Panc1 (cell line): Measurements from ENCODE around the gene HSPA4L. TPM values are rescaled to one million over a fixed set of nuclear protein-coding genes. Genes with fewer than 3 reads are reported as not detected.
A peak's percentile ranks its signal among the peaks of the same experiment; 100 is the strongest.

Source experiments
- ATAC-seq: fragments of 200-7000 bp; cut with Tn5 transposase; 2 replicates; pipeline ENCODE4 v1.9.1; 2020; ENCODE audit warnings: mild to moderate bottlenecking, moderate library complexity
- BruUV-seq: library from RNA; stranded (reverse); fragments of 400-500 nt; replicated peaks from 2 replicates; lab custom pipeline; 2021; lab: Mats Ljungman, UMichigan
- CTCF ChIA-PET: fragments of 300-600 bp; sonication (Branson Sonifier 250); formaldehyde crosslinking; loops from one replicate; lab custom pipeline; 2022; ENCODE audit warnings: antibody characterized with exemption; lab: Charles Lee
- POLR2A ChIA-PET: fragments of 300-600 bp; sonication (Branson Sonifier 250); formaldehyde crosslinking; loops from one replicate; lab custom pipeline; 2022; ENCODE audit warnings: antibody characterized with exemption; lab: Charles Lee
- DNase-seq: peaks from one replicate; pipeline ENCODE4 v3.0.0-alpha.2; 2010; ENCODE audit warnings: low read depth, low spot score
- H3K27ac ChIP-seq: 2 replicates; pipeline ENCODE4 v1.5.1; 2011; ENCODE audit warnings: mild to moderate bottlenecking, low read length, inconsistent platforms
- H3K27me3 ChIP-seq: fragments of 200-500 bp; sonication (Bioruptor generic); 2 replicates; pipeline ENCODE4 v1.6.0; 2014; ENCODE audit warnings: low read length, inconsistent platforms; ENCODE audit not compliant: control insufficient read depth, insufficient read depth
- H3K36me3 ChIP-seq: fragments of 200-500 bp; sonication (Bioruptor generic); 2 replicates; pipeline ENCODE4 v1.5.1; 2014; ENCODE audit warnings: inconsistent platforms, mild to moderate bottlenecking, low read length, moderate library complexity; ENCODE audit not compliant: control insufficient read depth, insufficient read depth
- H3K4me1 ChIP-seq: 2 replicates; pipeline ENCODE4 v1.5.1; 2011; ENCODE audit warnings: inconsistent platforms, mild to moderate bottlenecking, low read length, moderate library complexity; ENCODE audit not compliant: control insufficient read depth, insufficient read depth
- H3K4me3 ChIP-seq, 2 experiments: 2 replicates each; pipeline ENCODE4 v1.5.1; 2011 to 2012; ENCODE audit warnings: low read depth in 2 of 2, low read length in 2 of 2, mild to moderate bottlenecking in 2 of 2, inconsistent platforms in 1 of 2, moderate library complexity in 1 of 2
- H3K9me3 ChIP-seq: fragments of 200-500 bp; sonication (Bioruptor generic); 2 replicates; pipeline ENCODE4 v1.5.1; 2014; ENCODE audit warnings: low read depth, mild to moderate bottlenecking, inconsistent platforms, low read length, moderate library complexity; ENCODE audit not compliant: control insufficient read depth, insufficient read depth
- CTCF ChIP-seq: fragments of 450-650 bp; IDR thresholded peaks from 2 replicates; pipeline ENCODE4 v1.5.1; 2017; ENCODE audit warnings: mild to moderate bottlenecking
- POLR2AphosphoS5 ChIP-seq: IDR thresholded peaks from 2 replicates; pipeline ENCODE4 v1.6.1; 2012; ENCODE audit warnings: mild to moderate bottlenecking, low read depth, low read length, moderate library complexity
- REST ChIP-seq, 2 experiments: IDR thresholded peaks; 2 replicates each; pipeline ENCODE4 v1.6.1; 2011 to 2012; ENCODE audit warnings: low read depth in 2 of 2, control low read depth in 1 of 2, low read length in 1 of 2, mild to moderate bottlenecking in 1 of 2, moderate library complexity in 1 of 2; ENCODE audit not compliant: insufficient read depth in 1 of 2
- SIN3A ChIP-seq: IDR thresholded peaks from 2 replicates; pipeline ENCODE4 v1.6.1; 2012; ENCODE audit warnings: low read depth, mild to moderate bottlenecking, low read length, moderate library complexity, borderline replicate concordance; ENCODE audit not compliant: insufficient read depth
- TCF7L2 ChIP-seq: IDR thresholded peaks from 2 replicates; pipeline ENCODE4 v1.6.1; 2011; ENCODE audit warnings: mild to moderate bottlenecking, low read depth, low read length, inconsistent platforms
- in situ Hi-C: cut with HindIII; loops from 2 replicates; pipeline ENCODE4 v1.10.0; 2016; ENCODE audit warnings: low sequenced_read_pairs, low pct_unique_long_range_greater_than_20kb
- intact Hi-C: fragments of 100-400 bp; cut with micrococcal nuclease; formaldehyde crosslinking; loops from one replicate; pipeline ENCODE4 v1.10.0; 2022; ENCODE audit not compliant: unreplicated experiment
- total RNA-seq: library from RNA; stranded (reverse); gene quantifications from one replicate; pipeline ENCODE4 v1.2.1, GENCODE V29; 2021; ENCODE audit not compliant: unreplicated experiment

HSPA4L gene
- total RNA-seq, 1 experiment from 2014 or later: 21.5 TPM

DNA sequence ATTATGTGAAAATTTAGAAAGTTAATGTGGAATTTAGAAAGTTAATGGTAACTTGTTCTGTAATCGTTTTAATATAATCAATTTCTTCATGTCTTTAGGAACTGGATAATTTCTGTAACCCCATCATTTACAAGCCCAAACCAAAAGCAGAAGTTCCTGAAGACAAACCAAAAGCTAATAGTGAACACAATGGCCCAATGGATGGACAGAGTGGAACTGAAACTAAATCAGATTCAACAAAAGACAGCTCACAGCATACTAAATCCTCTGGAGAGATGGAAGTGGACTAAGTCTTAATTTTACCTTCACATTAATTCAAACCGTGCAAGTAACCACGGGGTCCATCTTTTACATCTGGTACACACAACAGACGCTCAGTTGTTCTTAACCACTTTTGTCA, 50.5 kb downstream of the HSPA4L start:
- TF ChIP-seq TCF7L2 (no peak), CTCF (no peak)
- no TSS peak for BruUV-seq
- no peaks in the 10 kb centered on the region for H3K9me3 ChIP-seq
- H3K27ac ChIP-seq: no peak overlapping the region
- in situ Hi-C loops: no loop called here
- DNase-seq (no peak), ATAC-seq (no peak)
- POLR2A ChIA-PET: no interaction called here
- H3K4me1 ChIP-seq: no peaks in the 10 kb centered on the region
- CTCF ChIA-PET: no interaction called here
- intact Hi-C loops: no loop called here
- H3K36me3 ChIP-seq: peaks cover 7% of the 10 kb centered on the region; the same call in 1 of the 2 replicates
- no peak overlapping the region for H3K4me3 ChIP-seq
- no peaks in the 10 kb centered on the region for H3K27me3 ChIP-seq

DNA sequence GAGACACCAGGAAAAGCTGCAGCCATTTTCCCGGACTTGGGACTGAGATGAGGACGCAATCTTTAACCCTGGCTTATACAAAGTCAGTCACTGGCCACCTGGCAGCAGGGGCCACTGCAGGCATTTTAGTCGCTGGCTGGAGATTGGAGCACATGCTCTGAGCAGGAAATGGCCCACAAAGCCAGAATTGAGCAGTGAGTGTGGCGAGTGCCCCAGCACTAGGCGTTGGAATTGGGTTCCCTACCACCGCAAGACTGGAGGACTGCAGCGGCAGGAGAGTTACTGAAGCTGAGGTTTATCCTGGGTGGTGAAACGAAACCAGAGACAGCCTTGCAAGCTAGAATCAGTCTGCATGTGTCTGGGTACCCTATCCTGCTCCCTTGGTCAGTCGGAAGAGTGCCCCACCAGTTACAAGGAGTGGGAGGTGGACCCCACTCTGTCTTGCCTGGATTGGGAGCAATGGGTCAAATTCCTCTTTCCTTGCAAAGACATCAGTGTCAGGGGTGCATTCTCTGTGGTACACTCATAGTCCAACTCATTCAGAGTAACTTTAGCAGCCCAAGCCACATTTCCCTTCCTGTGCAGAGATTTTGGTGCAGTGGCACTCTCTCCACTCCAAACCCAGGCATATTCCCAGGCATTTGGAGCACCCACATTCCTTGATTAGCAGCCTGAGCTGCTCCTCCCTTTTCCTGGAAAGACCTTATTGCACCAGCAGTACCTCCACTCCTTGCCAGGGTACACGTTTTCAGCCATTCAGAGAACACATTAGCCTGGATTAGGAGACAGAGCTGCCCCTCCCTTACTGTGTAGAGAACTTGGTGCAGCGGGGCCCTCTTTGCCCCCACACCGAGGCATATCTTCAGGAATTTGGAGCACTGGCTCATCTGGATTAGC, 61.8 kb downstream of the HSPA4L start:
- Histone ChIP-seq H3K27me3 (no peaks in the 10 kb centered on the region), H3K36me3 (no peaks in the 10 kb centered on the region), H3K4me3 (no peak overlapping the region), H3K27ac (no peak overlapping the region), H3K9me3 (no peaks in the 10 kb centered on the region), H3K4me1 (no peaks in the 10 kb centered on the region)
- POLR2A ChIA-PET: interaction anchor here (0.6 kb wide), 1 partner anchor 62 kb away, joined by 4 read pairs; the partner anchor contains the start of gene HSPA4L
- no peak for DNase-seq
- intact Hi-C loops (no loop called here), in situ Hi-C loops (no loop called here)
- TF ChIP-seq TCF7L2: no peak
- no peak for TF ChIP-seq CTCF
- no peak for TF ChIP-seq REST (IDR thresholded peaks at IDR 0.05; ENCODE audit: insufficient read depth in 1 of 2, low read depth in 2 of 2, low read length in 1 of 2)
- TF ChIP-seq SIN3A: no peak
- TF ChIP-seq POLR2AphosphoS5: no peak
- no TSS peak for BruUV-seq
- CTCF ChIA-PET: no interaction called here
- ATAC-seq: peak; percentile 56
